Adrenal gland (tissue), 12 donors: ENCODE results near the gene ARID5B. TPM values are rescaled to one million over a fixed set of nuclear protein-coding genes. Genes with fewer than 3 reads are reported as not detected.

ENCODE experiments used
- DNase-seq, 7 donors: peaks; one replicate each; pipeline ENCODE4 v3.0.0-alpha.2; 2019 to 2020
- H3K27ac ChIP-seq, 5 donors: fragments of 200-600 bp; sonication (generic) in 4 of 5; 1 replicate in 3 of 5; 2 replicates in 2 of 5; pipeline versions ENCODE4 v1.5.1 to v1.8.0; 2016 to 2020; ENCODE audit warnings: mild to moderate bottlenecking in 1 of 5
- H3K27me3 ChIP-seq: fragments of 200-600 bp; 2 replicates; pipeline ENCODE4 v1.8.0; 2021
- H3K36me3 ChIP-seq, 2 donors: fragments of 200-600 bp; replicated peaks in 1 of 2; 1 replicate in 1 of 2; 2 replicates in 1 of 2; pipeline versions ENCODE4 v1.5.1 to v1.8.0; 2018 to 2022
- H3K4me1 ChIP-seq, 2 donors: fragments of 200-600 bp; replicated peaks in 1 of 2; 1 replicate in 1 of 2; 2 replicates in 1 of 2; pipeline versions ENCODE4 v1.5.1 to v1.8.0; 2018 to 2021
- H3K4me3 ChIP-seq, 4 donors: fragments of 200-600 bp; sonication (generic) in 3 of 4; one replicate each; pipeline ENCODE4 v1.5.1; 2016 to 2018
- H3K9me3 ChIP-seq, 3 donors: fragments of 200-600 bp; sonication (generic) in 1 of 3; replicated peaks in 1 of 3; 1 replicate in 2 of 3; 2 replicates in 1 of 3; pipeline versions ENCODE4 v1.5.1 to v1.8.0; 2016 to 2021
- POLR2A ChIP-seq, 2 donors: fragments of 450-650 bp; IDR thresholded peaks; one replicate each; pipeline ENCODE4 v1.6.1; 2017; ENCODE audit warnings: antibody characterized with exemption in 2 of 2, mild to moderate bottlenecking in 2 of 2, moderate library complexity in 1 of 2
- WGBS, 4 donors: extraction: QIAGEN DNeasy Blood & Tissue Kit in 2 of 4; methylation state at CpG; one replicate each; pipeline versions ENCODE4 v1.1.5 to v1.1.7; 2013 to 2017; 5-methylcytosine and 5-hydroxymethylcytosine counted together
- intact Hi-C, 2 donors: fragments of 100-400 bp; cut with DNase I; formaldehyde crosslinking; loops; one replicate each; pipeline versions ENCODE4 v1.14.1 to v1.15.0; 2022 to 2023
- polyA plus RNA-seq, 3 donors: library from polyadenylated mRNA; stranded (reverse); fragments of 200-250 nt in 2 of 3; fragments of 350-450 nt in 1 of 3; fragmentation: Illumina TruSeq in 1 of 3; extraction: RNeasy Lipid Tissue Mini Kit (QIAGEN cat#74804) in 1 of 3; gene quantifications; one replicate each; pipeline ENCODE4 v1.2.3, GENCODE V29; 2013 to 2014
- total RNA-seq, 9 donors: library from RNA; depleted of rRNA in 4 of 9; stranded (reverse); fragments of >200 nt in 4 of 9; fragments of 120-200 nt in 1 of 9; fragmentation: NEBNext Ultra II Directional in 1 of 9; extraction: Animal tissue kit (Norgen Biotek cat#: 25700) in 1 of 9; gene quantifications; one replicate each; pipeline versions ENCODE4 v1.1.0 to v1.2.4, GENCODE V29; 2013 to 2023
- TF ChIP-seq, protein P1 (sequence below), 6 experiments: fragments of 450-650 bp in 4 of 6; fragments of 200-600 bp in 2 of 6; sonication (generic) in 1 of 6; IDR thresholded peaks; 1 replicate in 5 of 6; 2 replicates in 1 of 6; pipeline versions ENCODE4 v1.5.1 to v1.8.0; 2016 to 2021; ENCODE audit warnings: antibody characterized with exemption in 6 of 6, mild to moderate bottlenecking in 2 of 6, moderate library complexity in 1 of 6
- donor health status: healthy with polysubstance abuse.
- donor health status: Bipolar disorder and iron deficiency.
- donor health status: DM: yes; HTN: yes; CAD: no.
- donor health status: DM: no; HTN: no; CAD: no.
- donor health status: DM: no; HTN: no; CAD: no.
- donor health status: DM: yes; HTN: yes; CAD: no.

The ARID5B gene
- total and polyA plus RNA-seq, 12 donors = 5.7 to 42.4 (median 23.8) TPM

DNA sequence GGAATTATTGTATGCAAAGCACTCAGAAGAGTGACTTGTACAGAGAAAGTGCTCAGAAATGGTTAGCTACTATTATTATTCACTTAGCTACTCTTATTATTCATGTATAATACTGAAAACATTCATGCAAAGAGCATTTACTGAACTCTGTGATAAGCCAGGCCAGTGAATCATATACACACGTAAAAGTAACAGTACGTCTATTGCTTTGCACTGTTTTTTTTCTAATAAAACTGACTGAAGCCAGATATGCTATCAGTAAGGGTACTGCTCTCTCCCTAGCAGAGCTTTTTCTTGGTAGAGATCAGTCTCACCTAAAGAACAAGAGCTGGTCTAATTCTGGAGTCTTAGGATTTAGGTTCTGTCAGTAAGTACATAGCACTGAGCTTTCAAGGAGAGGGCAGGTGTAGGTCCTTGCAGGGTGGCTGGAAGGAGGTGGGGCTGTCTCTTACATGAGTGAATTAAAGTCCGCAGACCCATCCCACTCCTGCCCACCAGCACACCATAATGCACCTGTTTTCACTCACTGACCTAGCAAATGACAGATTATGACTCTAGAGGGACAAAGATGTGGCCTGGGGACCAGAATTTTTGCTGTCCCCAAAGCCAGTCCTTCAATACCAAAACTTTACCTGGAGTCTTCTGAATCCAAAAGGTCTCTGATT lies 145.9 kb downstream of the ARID5B start:
- intact Hi-C loops = loop anchor here in 1 of 2 donors (10.0 kb wide), 1 partner anchor 197 kb away; no protein-coding TSS in a partner anchor
- DNase-seq = no peak
- TF ChIP-seq, protein P1, sequence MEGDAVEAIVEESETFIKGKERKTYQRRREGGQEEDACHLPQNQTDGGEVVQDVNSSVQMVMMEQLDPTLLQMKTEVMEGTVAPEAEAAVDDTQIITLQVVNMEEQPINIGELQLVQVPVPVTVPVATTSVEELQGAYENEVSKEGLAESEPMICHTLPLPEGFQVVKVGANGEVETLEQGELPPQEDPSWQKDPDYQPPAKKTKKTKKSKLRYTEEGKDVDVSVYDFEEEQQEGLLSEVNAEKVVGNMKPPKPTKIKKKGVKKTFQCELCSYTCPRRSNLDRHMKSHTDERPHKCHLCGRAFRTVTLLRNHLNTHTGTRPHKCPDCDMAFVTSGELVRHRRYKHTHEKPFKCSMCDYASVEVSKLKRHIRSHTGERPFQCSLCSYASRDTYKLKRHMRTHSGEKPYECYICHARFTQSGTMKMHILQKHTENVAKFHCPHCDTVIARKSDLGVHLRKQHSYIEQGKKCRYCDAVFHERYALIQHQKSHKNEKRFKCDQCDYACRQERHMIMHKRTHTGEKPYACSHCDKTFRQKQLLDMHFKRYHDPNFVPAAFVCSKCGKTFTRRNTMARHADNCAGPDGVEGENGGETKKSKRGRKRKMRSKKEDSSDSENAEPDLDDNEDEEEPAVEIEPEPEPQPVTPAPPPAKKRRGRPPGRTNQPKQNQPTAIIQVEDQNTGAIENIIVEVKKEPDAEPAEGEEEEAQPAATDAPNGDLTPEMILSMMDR (IDR thresholded peaks at IDR 0.05) = no peak
- TF ChIP-seq POLR2A (IDR thresholded peaks at IDR 0.05) = no peak
- peaks cover 22 to 62% of the 10 kb centered on the region in 2 donors for H3K4me1 ChIP-seq
- no peak overlapping the region for H3K4me3 ChIP-seq
- WGBS, 4 donors = 83 to 88% (median 86%) methylated on average over 3 of the region's 3 CpGs
- peaks cover 0 to 2% of the 10 kb centered on the region in 2 donors for H3K36me3 ChIP-seq
- no peaks in the 10 kb centered on the region for H3K27me3 ChIP-seq
- H3K27ac ChIP-seq = peak overlapping the region in 2 of 5 donors; percentile 85
- no peaks in the 10 kb centered on the region for H3K9me3 ChIP-seq

DNA sequence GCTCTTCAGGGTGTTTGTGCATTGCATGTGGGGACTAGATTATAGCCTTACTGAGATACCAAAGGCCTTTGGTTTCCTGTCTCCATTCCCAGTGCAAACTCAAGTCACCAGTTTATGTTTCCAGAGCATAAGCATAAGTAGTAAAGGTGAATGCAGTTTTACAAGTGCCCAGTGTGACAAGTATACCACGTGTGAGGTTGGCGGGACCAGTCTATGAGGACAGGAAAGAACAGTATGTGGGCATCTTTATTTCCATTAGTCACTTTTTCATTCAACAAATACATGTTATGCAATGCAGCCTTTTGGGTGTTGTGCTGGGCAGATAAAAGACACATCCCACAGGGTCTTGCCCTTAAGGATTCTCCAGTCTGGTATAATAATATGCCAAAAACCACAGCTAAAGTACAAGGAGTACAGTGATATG lies 146.5 kb downstream of the ARID5B start:
- intact Hi-C loops = loop anchor here in 1 of 2 donors (10.0 kb wide), 1 partner anchor 197 kb away; no protein-coding TSS in a partner anchor
- no peaks in the 10 kb centered on the region for H3K9me3 ChIP-seq
- peak overlapping the region in 2 of 5 donors; percentile 85 for H3K27ac ChIP-seq
- peaks cover 0 to 8% of the 10 kb centered on the region in 2 donors for H3K36me3 ChIP-seq
- no peak for TF ChIP-seq POLR2A (IDR thresholded peaks at IDR 0.05)
- TF ChIP-seq, protein P1 (IDR thresholded peaks at IDR 0.05) = no peak
- H3K27me3 ChIP-seq = no peaks in the 10 kb centered on the region
- no peak overlapping the region for H3K4me3 ChIP-seq
- 78 to 93% (median 80%) methylated on average over 2 of the region's 2 CpGs for WGBS, 4 donors
- DNase-seq = no peak
- H3K4me1 ChIP-seq = peaks cover 22 to 62% of the 10 kb centered on the region in 2 donors

- DNase-seq = no peak
- Histone ChIP-seq H3K27me3 (no peaks in the 10 kb centered on the region), H3K4me1 (peaks cover 22 to 62% of the 10 kb centered on the region in 2 donors), H3K9me3 (no peaks in the 10 kb centered on the region), H3K36me3 (peaks cover 0 to 10% of the 10 kb centered on the region in 2 donors), H3K27ac (peak overlapping the region in 4 of 5 donors; percentile 15 to 85 (median 70)), H3K4me3 (peak overlapping the region in 1 of 4 donors; percentile 58)
- intact Hi-C loops = loop anchor here in 1 of 2 donors (10.0 kb wide), 1 partner anchor 196 kb away; no protein-coding TSS in a partner anchor
- TF ChIP-seq POLR2A (IDR thresholded peaks at IDR 0.05) = no peak
- TF ChIP-seq, protein P1 (IDR thresholded peaks at IDR 0.05) = no peak
- WGBS, 4 donors = 74 to 81% (median 76%) methylated on average over 5 of the region's 5 CpGs
Observed at GRCh38 chr10:62048470-62048869, 147.0 kb downstream of the ARID5B start.

DNA sequence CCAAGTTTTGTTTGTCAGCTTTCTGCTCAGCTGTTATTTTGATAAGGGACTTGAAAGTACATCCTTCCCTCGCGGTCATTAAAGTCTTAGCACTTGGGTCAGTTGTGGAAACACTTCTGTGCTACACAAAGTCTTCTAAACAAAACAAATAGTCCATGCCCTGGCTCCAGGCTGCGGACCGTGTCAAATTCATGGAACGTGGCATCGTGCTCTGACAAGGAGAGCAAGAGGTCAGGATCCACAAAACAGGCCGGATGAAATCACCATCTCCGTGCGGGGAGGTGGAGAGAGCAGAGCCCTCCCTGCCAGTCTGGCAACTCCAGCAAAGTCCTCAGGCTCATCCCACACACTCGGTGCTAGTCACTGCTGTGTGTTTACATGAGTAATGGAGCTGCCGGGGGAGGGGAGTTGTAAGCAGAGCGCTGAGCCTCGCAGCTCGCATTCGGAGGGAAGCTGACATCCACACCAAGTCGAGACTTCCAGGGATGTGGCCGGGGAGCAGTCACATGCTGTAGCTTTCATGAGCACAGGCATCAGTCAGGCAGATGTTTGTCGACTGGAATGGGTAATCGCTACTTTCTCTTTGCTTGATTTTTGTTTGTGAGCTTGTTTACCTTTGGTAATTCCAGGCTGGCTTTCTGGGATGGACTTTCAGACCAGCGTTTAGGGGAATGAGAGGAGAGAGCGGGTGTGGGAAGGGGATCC lies 147.6 kb downstream of the ARID5B start:
- Histone ChIP-seq H3K27ac (peak overlapping the region; percentile 15 to 85 (median 55)), H3K9me3 (no peaks in the 10 kb centered on the region), H3K27me3 (no peaks in the 10 kb centered on the region), H3K4me1 (peaks cover 22 to 62% of the 10 kb centered on the region in 2 donors), H3K4me3 (peak overlapping the region in 3 of 4 donors; percentile 1 to 58 (median 20)), H3K36me3 (peaks cover 0 to 10% of the 10 kb centered on the region in 2 donors)
- peak; percentile 71 to 94 (median 91) for DNase-seq
- intact Hi-C loops = loop anchor here in 1 of 2 donors (10.0 kb wide), 1 partner anchor 196 kb away; no protein-coding TSS in a partner anchor
- TF ChIP-seq, protein P1 (IDR thresholded peaks at IDR 0.05) = no peak
- TF ChIP-seq POLR2A (IDR thresholded peaks at IDR 0.05) = peak; percentile 64 to 76
- WGBS, 4 donors = 12 to 20% (median 17%) methylated on average over 15 to 21 of the region's 21 CpGs
